Glutamatergic neuron (in vitro differentiated cells): ENCODE data around the gene PPFIBP1. TPM values are rescaled to one million over a fixed set of nuclear protein-coding genes. Genes with fewer than 3 reads are reported as not detected.
"Not testable (repeated sequence)": the region's sequence is repeated elsewhere in the genome, so short reads cannot be mapped to it uniquely, and the experiment has no call there.

Source experiments
- DNase-seq: peaks from one replicate; pipeline ENCODE4 v3.0.0; 2022
- H3K27ac Mint-ChIP-seq: one replicate; pipeline ENCODE4 v1.8.0; 2020; ENCODE audit warnings: mild to moderate bottlenecking, mixed read lengths, inconsistent platforms; ENCODE audit not compliant: unreplicated experiment
- H3K27me3 Mint-ChIP-seq: one replicate; pipeline ENCODE4 v1.8.0; 2020; ENCODE audit warnings: mild to moderate bottlenecking, moderate library complexity, mixed read lengths, inconsistent platforms; ENCODE audit not compliant: unreplicated experiment
- H3K36me3 Mint-ChIP-seq: one replicate; pipeline ENCODE4 v1.8.0; 2020; ENCODE audit warnings: mild to moderate bottlenecking, mixed read lengths, inconsistent platforms; ENCODE audit not compliant: unreplicated experiment
- H3K4me1 Mint-ChIP-seq: one replicate; pipeline ENCODE4 v1.8.0; 2020; ENCODE audit warnings: mild to moderate bottlenecking, low read depth, mixed read lengths, inconsistent platforms; ENCODE audit not compliant: unreplicated experiment
- H3K4me3 Mint-ChIP-seq: one replicate; pipeline ENCODE4 v1.8.0; 2020; ENCODE audit warnings: mild to moderate bottlenecking, mixed read lengths, inconsistent platforms; ENCODE audit not compliant: unreplicated experiment
- H3K9me3 Mint-ChIP-seq: one replicate; pipeline ENCODE4 v1.8.0; 2020; ENCODE audit warnings: mild to moderate bottlenecking, moderate library complexity, mixed read lengths, inconsistent platforms; ENCODE audit not compliant: unreplicated experiment
- total RNA-seq: library from RNA; stranded (reverse); fragmentation: NEBNext Ultra II Directional; extraction: Animal tissue kit (Norgen Biotek cat#: 25700); gene quantifications from one replicate; pipeline ENCODE4 v1.2.1, GENCODE V29; 2021; ENCODE audit not compliant: unreplicated experiment
- TF ChIP-seq, protein P1 (sequence below): fragments of 200-600 bp; sonication (generic); IDR thresholded peaks from one replicate; pipeline ENCODE4 v1.5.0; 2021; ENCODE audit not compliant: partially characterized antibody, unreplicated experiment

Gene PPFIBP1
- total RNA-seq, 1 donor from 2014 or later: 43.0 TPM

DNA sequence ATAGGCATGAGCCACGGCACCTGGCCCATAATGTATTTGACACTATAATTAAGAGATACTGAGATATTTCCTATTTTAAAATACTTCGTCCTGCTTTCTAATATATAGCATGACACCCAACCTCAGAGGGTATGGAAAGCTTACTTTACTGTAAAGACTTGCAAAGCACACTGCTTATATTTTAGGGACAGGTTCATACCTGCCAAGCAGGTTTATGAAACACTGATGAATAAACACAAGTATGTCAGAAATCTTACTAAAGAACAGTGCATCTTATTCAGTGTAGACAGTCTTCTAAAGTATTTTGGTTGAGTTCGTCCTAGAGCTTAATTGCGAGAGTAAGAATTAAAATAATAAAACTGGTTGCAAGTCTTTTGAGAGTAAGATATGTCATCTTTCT, 65.4 kb downstream of the PPFIBP1 start:
- no peak overlapping the region for H3K4me3 Mint-ChIP-seq
- H3K4me1 Mint-ChIP-seq: no peaks in the 10 kb centered on the region
- H3K9me3 Mint-ChIP-seq: no peaks in the 10 kb centered on the region
- H3K27ac Mint-ChIP-seq: no peak overlapping the region
- H3K27me3 Mint-ChIP-seq: peaks cover 3% of the 10 kb centered on the region
- TF ChIP-seq, protein P1, sequence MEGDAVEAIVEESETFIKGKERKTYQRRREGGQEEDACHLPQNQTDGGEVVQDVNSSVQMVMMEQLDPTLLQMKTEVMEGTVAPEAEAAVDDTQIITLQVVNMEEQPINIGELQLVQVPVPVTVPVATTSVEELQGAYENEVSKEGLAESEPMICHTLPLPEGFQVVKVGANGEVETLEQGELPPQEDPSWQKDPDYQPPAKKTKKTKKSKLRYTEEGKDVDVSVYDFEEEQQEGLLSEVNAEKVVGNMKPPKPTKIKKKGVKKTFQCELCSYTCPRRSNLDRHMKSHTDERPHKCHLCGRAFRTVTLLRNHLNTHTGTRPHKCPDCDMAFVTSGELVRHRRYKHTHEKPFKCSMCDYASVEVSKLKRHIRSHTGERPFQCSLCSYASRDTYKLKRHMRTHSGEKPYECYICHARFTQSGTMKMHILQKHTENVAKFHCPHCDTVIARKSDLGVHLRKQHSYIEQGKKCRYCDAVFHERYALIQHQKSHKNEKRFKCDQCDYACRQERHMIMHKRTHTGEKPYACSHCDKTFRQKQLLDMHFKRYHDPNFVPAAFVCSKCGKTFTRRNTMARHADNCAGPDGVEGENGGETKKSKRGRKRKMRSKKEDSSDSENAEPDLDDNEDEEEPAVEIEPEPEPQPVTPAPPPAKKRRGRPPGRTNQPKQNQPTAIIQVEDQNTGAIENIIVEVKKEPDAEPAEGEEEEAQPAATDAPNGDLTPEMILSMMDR: no peak
- no peaks in the 10 kb centered on the region for H3K36me3 Mint-ChIP-seq
- DNase-seq: no peak

DNA sequence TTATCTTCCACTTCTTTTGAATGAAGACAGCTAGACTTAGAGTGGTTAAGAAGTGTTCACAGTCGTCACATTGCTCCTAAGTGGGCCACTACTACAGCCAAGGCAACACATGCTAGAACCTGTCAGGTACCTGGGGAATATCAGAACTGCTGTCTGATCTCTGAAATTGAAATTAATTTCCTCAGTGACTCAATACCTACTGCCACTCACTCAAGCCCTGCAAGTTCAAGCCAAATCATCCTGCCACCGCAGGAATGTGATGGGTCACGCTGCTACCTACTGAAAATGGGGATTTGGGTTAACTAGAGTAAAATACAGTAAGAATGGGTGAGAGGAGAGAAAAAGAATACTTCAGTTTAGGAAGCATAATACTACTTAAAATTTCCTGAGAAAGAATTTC, 67.7 kb downstream of the PPFIBP1 start:
- H3K4me3 Mint-ChIP-seq, H3K9me3 Mint-ChIP-seq, H3K4me1 Mint-ChIP-seq, H3K27me3 Mint-ChIP-seq, DNase-seq, H3K36me3 Mint-ChIP-seq, H3K27ac Mint-ChIP-seq: not testable (repeated sequence)

DNA sequence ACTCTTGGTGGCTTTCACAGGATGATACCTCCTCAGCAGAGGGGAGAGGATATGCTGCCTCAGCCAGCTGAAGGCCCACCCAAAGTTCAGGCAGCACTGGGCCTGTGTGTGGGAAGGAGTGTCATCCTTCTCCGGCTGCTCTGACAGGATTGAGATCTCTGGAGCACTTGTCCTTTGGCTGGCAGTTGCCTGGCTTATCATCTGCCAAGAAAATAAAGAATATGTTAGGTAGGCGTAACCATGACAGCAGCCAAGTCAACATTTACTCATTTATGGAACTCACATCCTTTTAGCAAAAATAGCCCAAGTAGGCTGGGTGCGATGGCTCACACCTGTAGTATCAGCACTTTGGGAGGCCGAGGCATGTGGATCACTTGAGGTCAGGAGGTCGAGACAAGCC, 68.5 kb downstream of the PPFIBP1 start:
- Mint-ChIP-seq H3K27ac (no peak overlapping the region), H3K4me1 (peaks cover 5% of the 10 kb centered on the region), H3K36me3 (no peaks in the 10 kb centered on the region), H3K27me3 (peaks cover 3% of the 10 kb centered on the region), H3K4me3 (no peak overlapping the region), H3K9me3 (no peaks in the 10 kb centered on the region)
- no peak for DNase-seq
- TF ChIP-seq, protein P1: no peak

DNA sequence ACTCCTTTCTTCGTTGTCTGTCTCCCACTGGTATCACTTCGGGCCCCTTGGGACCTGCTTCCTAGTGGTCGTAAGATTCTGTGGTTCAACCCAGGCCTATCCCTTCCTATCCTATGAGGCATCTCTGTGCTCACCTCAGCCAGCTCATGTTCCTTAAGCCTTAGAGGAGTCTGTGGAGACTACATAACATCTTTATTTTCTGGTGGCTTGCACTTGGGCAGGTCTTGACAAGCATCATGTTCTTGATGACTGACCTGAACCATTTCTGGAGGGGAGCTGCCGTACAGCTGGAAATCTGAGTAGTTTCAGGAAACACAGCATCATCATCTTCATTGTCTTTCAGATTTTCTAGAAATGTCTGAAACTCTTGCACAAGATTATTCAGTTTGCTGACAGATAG, 69.3 kb downstream of the PPFIBP1 start:
- Mint-ChIP-seq H3K36me3 (peaks cover 4% of the 10 kb centered on the region), H3K4me1 (peaks cover 5% of the 10 kb centered on the region), H3K27me3 (peaks cover 3% of the 10 kb centered on the region), H3K9me3 (no peaks in the 10 kb centered on the region), H3K27ac (no peak overlapping the region), H3K4me3 (no peak overlapping the region)
- TF ChIP-seq, protein P1: no peak
- no peak for DNase-seq

DNA sequence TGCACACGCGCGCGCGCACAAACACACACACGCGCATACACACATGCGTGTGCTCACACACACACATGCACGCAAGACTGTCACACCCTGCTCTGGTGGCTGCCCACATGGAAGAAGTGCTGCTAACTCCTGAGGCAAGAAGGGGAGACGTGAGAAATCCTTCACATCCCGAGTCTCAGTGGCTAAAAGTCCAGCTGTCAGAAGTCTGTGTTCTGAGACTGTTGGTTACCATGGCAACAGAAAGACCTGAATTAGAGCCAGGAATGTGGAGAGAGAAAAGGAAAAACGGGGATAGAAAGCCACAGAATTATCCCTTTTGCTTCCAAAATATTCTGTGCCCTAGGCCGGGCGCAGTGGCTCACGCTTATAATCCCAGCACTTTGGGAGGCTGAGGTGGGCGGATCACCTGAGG, 71.2 kb downstream of the PPFIBP1 start:
- Mint-ChIP-seq H3K27me3 (peaks cover 3% of the 10 kb centered on the region), H3K9me3 (no peaks in the 10 kb centered on the region), H3K27ac (no peak overlapping the region), H3K4me1 (peaks cover 5% of the 10 kb centered on the region), H3K36me3 (peaks cover 8% of the 10 kb centered on the region), H3K4me3 (no peak overlapping the region)
- TF ChIP-seq, protein P1: no peak
- DNase-seq: no peak

DNA sequence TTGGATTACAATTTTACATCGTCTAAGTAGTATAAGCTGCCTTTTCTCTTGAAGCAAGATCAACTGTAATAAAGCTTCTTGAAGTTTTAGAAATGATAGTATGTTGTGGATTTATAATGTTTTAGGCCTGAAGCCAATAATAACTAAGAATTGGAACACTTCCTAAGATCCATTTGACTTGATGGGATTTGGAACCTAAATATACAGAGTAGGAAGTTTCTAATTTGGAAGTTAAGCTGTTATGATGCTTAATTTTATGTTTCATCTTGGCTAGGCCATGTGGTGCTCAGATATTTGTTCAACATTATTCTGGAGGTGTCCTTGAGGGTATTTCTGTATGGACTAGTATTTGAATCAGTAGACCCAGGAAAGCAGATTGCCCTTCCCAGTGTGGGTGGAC, 74.9 kb downstream of the PPFIBP1 start:
- not testable (repeated sequence) for DNase-seq, H3K9me3 Mint-ChIP-seq, H3K27ac Mint-ChIP-seq, H3K4me1 Mint-ChIP-seq, H3K4me3 Mint-ChIP-seq, H3K27me3 Mint-ChIP-seq
- H3K36me3 Mint-ChIP-seq: peaks cover 12% of the 10 kb centered on the region

DNA sequence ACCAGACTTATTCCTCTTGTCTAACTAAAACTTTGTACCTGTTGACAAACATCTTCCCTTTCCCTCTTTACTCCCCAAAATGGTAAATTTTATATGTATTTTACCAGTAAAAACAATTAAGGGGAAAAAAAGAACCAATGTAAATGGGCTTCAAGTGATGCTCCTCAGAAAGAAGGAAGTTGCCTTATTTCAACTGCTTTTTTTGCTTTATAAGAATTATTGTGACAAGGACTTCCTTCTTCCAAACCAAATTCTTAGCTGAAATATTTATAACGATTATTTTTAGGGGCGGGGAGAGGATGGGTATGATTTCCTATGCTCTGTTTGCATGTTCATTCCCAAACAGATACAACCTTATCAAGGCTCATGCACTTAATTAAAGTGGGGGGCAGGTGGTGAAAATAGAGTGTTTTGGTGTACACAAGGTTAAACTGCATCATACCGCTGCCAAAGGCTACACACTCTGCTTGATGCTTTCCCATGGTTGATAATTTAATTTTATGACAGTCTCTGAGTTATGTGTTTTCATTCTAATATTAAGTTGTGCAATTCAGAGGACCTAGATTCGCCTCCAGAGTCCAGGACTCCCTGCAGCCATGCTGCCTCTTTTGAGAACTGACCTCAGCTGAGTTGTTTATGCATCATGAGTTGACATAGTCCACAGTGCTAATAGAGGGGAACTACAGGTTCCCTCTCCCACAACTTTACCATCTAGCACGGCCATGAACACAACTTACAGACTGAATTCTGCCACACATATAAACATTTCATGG, 77.2 kb downstream of the PPFIBP1 start:
- H3K36me3 Mint-ChIP-seq: peaks cover 14% of the 10 kb centered on the region
- not testable (repeated sequence) for H3K27me3 Mint-ChIP-seq, DNase-seq, H3K4me1 Mint-ChIP-seq, H3K4me3 Mint-ChIP-seq, H3K9me3 Mint-ChIP-seq, H3K27ac Mint-ChIP-seq
